GM10266 (cell line): Measurements from ENCODE around the gene RBM44.

Experiments used
- DNase-seq: peaks from one replicate; pipeline ENCODE4 v3.0.0; 2012; ENCODE audit errors: extremely low spot score
- TF ChIP-seq, protein P1 (sequence below): IDR thresholded peaks from 2 replicates; pipeline ENCODE4 v1.5.1; 2012; ENCODE audit warnings: mild to moderate bottlenecking, low read depth; ENCODE audit not compliant: control insufficient read depth, insufficient read depth; ENCODE audit errors: missing control alignments

RBM44 gene

DNA sequence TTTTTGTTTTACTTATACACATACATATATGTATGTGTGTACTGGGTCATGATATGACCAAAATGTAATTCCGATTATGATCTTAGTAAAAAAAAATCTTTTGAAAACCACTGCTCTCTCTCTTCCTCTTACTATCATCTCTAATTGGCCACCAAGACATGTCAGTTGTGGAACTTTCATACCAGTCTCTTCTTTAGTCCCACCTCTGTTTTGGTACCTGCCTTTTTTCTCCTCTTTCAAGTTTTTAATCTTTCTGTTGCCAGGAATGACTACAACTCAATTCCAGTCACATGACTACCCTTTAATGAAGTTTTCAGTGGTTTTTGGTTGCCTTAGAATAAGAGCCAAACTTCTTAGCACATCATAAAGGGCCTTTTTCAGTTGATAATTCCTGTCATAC, 17.1 kb downstream of the RBM44 start:
- TF ChIP-seq, protein P1, sequence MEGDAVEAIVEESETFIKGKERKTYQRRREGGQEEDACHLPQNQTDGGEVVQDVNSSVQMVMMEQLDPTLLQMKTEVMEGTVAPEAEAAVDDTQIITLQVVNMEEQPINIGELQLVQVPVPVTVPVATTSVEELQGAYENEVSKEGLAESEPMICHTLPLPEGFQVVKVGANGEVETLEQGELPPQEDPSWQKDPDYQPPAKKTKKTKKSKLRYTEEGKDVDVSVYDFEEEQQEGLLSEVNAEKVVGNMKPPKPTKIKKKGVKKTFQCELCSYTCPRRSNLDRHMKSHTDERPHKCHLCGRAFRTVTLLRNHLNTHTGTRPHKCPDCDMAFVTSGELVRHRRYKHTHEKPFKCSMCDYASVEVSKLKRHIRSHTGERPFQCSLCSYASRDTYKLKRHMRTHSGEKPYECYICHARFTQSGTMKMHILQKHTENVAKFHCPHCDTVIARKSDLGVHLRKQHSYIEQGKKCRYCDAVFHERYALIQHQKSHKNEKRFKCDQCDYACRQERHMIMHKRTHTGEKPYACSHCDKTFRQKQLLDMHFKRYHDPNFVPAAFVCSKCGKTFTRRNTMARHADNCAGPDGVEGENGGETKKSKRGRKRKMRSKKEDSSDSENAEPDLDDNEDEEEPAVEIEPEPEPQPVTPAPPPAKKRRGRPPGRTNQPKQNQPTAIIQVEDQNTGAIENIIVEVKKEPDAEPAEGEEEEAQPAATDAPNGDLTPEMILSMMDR, result no peak
- DNase-seq, result no peak

DNA sequence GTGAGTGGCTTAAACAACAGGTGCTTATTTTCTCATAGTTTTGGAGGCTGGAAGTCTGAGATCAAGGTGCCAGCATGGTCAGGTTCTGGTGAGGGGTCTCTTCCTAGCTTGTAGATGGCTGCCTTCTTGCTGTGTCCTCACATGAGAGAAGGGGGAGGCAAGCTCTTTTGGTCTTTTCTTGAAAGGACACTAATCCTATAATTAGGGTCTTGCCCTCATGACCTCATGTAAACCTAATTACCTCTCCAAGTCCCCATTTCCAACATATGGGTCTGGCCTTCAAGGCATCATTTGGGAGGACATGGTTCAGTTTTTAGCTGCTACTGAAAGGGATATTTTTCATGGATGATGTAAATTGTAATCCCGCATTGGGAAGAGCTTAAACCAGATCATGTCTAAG, 18.0 kb downstream of the RBM44 start:
- no peak for DNase-seq
- TF ChIP-seq, protein P1, result no peak

DNA sequence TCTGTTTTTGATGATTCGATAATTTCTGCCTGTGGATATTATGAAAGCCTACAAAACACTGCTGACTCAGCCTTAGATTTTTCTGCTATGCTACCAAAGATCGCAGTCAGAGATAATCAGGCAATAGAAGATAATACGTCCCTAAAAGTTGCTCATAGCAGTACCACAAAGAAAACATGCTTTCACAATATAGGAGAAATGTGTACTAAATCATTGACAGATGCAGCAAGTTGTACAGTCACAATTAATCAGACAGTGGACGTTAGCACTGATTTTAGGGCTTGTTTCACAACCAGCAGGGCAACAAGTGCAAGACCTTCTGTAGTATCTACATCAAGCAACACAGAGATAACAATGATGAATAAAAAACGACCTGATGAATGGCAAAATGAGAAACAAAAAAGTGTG, 19.5 kb downstream of the RBM44 start:
- no peak for DNase-seq
- TF ChIP-seq, protein P1, result no peak

DNA sequence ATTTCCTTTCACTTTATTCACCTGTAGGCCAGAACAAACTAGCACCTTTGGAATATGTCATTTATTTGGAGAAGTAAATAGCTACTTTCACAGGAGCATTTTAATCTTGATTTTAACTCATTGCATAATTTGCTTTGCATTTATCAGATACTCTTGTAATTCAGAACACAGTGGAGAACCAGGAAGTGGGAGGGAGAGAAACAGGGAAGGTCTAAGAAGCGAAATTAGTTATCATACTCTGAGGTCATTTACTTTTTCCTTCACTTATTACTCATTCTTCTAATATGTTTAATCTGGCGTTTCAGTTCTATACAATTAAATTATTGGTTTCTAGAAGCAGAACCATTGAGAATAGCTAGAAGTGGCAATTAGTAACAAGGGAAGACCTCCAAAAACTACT, 20.7 kb downstream of the RBM44 start:
- no peak for DNase-seq

DNA sequence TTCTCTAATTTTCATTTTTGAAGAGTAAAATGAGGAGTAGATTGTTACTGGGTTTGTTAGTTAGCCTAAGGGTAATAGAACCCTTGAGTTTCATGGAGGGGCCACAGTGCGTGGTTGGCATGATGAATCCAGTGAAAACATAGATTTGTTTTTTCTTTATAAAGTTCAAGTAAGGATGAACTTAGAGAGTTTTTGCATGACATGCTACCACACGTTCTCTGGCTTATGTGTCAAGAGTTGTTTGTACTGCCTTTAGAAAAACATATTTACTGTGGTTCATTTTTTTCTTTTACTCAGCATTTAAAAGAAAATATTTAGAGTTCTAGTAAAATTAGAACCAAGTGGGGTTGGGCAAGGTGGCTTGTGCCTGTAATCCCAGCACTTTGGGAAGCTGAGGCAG, 21.8 kb downstream of the RBM44 start:
- TF ChIP-seq, protein P1, result no peak
- DNase-seq, result no peak

More for the DNA sequence above, 20.7 kb downstream of the RBM44 start:
- TF ChIP-seq, protein P1, result no peak

DNA sequence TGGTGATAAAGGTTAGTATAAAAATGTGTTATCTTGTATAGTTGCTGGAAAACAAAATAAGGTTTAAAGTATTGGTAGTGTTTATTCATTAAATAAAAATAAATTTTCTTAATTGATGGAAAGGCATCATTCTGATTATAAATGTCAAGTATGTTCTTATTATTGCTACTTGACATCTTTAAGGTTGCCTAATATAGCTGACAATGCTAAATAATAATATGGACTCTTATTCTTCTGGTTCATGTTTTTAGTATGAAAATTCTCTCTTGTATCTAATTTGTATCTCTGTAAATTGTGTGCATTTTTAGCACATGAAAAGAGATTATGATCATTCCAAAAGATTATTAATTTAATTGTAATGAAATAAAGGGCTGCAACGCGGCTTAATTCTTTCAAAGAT, 25.0 kb downstream of the RBM44 start:
- TF ChIP-seq, protein P1, result no peak

DNA sequence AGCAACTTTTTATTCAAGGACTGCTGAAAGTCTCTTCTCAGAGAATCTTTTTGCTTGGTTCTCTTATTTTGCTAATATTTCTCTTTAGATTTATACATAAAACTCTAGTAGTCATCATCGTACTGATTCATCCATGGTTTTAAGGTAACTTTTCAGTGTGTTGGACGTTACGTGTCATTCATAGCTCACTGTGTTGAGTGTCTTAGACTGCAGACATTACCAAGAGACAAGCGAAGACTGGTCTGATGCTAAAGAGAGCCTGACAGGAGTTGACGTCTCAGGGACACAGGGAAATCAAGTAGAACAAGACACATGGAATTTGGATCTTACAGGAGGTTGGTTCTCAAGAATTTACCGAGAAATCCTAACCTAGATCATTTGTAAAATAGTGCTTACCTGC, 25.5 kb downstream of the RBM44 start:
- no peak for DNase-seq
- TF ChIP-seq, protein P1, result no peak

More for the DNA sequence above, 25.0 kb downstream of the RBM44 start:
- DNase-seq, result no peak
